ENCODE results near the gene KLB.
"Not testable (repeated sequence)": the region's sequence is repeated elsewhere in the genome, so short reads cannot be mapped to it uniquely, and the experiment has no call there.

- not testable (repeated sequence) for TF ChIP-seq CTCF, POLR2A, POLR2AphosphoS5, EP300 (IDR thresholded peaks at IDR 0.05)
Measured at GRCh38 chr4:39425297-39425696, 18.6 kb downstream of the KLB start.

Measured in suprapubic skin (tissue), 4 donors.